Activated naive CD4-positive, alpha-beta T cell treated with anti-CD3 and anti-CD28 coated beads, Interleukin-2, amount 50 U/mL, for 16 hours (primary cell): ENCODE data around the gene TAF8.
"Not testable (repeated sequence)": the region's sequence is repeated elsewhere in the genome, so short reads cannot be mapped to it uniquely, and the experiment has no call there.

Source experiments
- DNase-seq: peaks from one replicate; pipeline ENCODE4 v3.0.0-alpha.2; 2020

The TAF8 gene

GRCh38 chr6:42029062-42029685 lies 21.1 kb upstream of the TAF8 start:
- no peak for DNase-seq

- no peak for DNase-seq
These were observed 20.4 kb upstream of the TAF8 start for GRCh38 chr6:42029881-42030280.

GRCh38 chr6:42030585-42031506 lies 19.5 kb upstream of the TAF8 start:
- peak; percentile 60 for DNase-seq

- no peak for DNase-seq
These were observed 18.0 kb upstream of the TAF8 start for GRCh38 chr6:42032366-42032765.

GRCh38 chr6:42037669-42038068 lies 12.7 kb upstream of the TAF8 start:
- DNase-seq = not testable (repeated sequence)

- DNase-seq = no peak
These were observed 12.2 kb upstream of the TAF8 start for GRCh38 chr6:42038163-42038562.

GRCh38 chr6:42038811-42039408 lies 11.4 kb upstream of the TAF8 start:
- DNase-seq = no peak

- no peak for DNase-seq
These were observed 9.4 kb upstream of the TAF8 start for GRCh38 chr6:42040856-42041480.

GRCh38 chr6:42041481-42042053 lies 8.8 kb upstream of the TAF8 start:
- DNase-seq = no peak

- no peak for DNase-seq
These were observed 8.2 kb upstream of the TAF8 start for GRCh38 chr6:42042108-42042507.

- DNase-seq = peak; percentile 91
These were observed 6.4 kb upstream of the TAF8 start for GRCh38 chr6:42043787-42044475.

GRCh38 chr6:42045538-42046460 lies 4.5 kb upstream of the TAF8 start:
- peak; percentile 76 for DNase-seq

- no peak for DNase-seq
These were observed 3.7 kb upstream of the TAF8 start for GRCh38 chr6:42046464-42047212.

GRCh38 chr6:42047213-42047590 lies 3.1 kb upstream of the TAF8 start:
- DNase-seq = no peak

GRCh38 chr6:42047790-42048405 lies 2.4 kb upstream of the TAF8 start:
- no peak for DNase-seq

GRCh38 chr6:42049116-42049809 lies 1.1 kb upstream of the TAF8 start:
- no peak for DNase-seq

GRCh38 chr6:42049948-42050296 lies 402 bp upstream of the TAF8 start:
- DNase-seq = peak; percentile 55

- DNase-seq = no peak
These were observed 937 bp downstream of the TAF8 start for GRCh38 chr6:42051268-42051653.

GRCh38 chr6:42053601-42054000 lies 3.3 kb downstream of the TAF8 start:
- no peak for DNase-seq

GRCh38 chr6:42059743-42060142 lies 9.4 kb downstream of the TAF8 start:
- DNase-seq = no peak
